ENCODE results near the gene NEURL3. TPM values are rescaled to one million over a fixed set of nuclear protein-coding genes. Genes with fewer than 3 reads are reported as not detected.

NEURL3 gene
- total RNA-seq, 3 donors from 2014 or later (not counting 1 experiment from before 2014, with no cell fraction given) = not detected

DNA sequence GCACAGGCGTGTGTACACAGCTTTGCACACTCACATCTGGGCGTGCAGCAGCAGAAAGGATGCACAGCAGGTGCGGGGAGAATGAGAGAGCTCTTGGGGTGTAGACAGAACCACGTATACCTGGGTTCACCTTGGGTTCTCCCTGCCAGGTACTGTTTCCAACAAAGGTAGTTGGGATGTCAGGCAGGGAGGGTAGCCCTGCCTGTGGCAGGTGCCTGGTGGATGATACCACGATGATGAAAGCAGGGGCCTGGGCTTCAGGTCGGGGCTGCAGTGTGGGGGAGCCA is 24.9 kb upstream of the NEURL3 start:
- TF ChIP-seq, protein P1, sequence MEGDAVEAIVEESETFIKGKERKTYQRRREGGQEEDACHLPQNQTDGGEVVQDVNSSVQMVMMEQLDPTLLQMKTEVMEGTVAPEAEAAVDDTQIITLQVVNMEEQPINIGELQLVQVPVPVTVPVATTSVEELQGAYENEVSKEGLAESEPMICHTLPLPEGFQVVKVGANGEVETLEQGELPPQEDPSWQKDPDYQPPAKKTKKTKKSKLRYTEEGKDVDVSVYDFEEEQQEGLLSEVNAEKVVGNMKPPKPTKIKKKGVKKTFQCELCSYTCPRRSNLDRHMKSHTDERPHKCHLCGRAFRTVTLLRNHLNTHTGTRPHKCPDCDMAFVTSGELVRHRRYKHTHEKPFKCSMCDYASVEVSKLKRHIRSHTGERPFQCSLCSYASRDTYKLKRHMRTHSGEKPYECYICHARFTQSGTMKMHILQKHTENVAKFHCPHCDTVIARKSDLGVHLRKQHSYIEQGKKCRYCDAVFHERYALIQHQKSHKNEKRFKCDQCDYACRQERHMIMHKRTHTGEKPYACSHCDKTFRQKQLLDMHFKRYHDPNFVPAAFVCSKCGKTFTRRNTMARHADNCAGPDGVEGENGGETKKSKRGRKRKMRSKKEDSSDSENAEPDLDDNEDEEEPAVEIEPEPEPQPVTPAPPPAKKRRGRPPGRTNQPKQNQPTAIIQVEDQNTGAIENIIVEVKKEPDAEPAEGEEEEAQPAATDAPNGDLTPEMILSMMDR (IDR thresholded peaks at IDR 0.05) = no peak
- Histone ChIP-seq H3K4me3 (ENCODE audit: low read length) (no peak overlapping the region), H3K27ac (ENCODE audit: low read length) (no peak overlapping the region), H3K27me3 (ENCODE audit: control insufficient read depth, insufficient read depth, low read length) (no peaks in the 10 kb centered on the region), H3K4me1 (ENCODE audit: control insufficient read depth, insufficient read depth, low read length) (peaks cover 51% of the 10 kb centered on the region), H3K36me3 (ENCODE audit: control insufficient read depth, insufficient read depth, low read length) (no peaks in the 10 kb centered on the region), H3K9me3 (ENCODE audit: control insufficient read depth, insufficient read depth, low read length) (no peaks in the 10 kb centered on the region)
- H3K36me3 Mint-ChIP-seq = no peaks in the 10 kb centered on the region
- DNase-seq (no peak), ATAC-seq (no peak)
- intact Hi-C loops (cut with micrococcal nuclease) = no loop called here
- H3K27ac Mint-ChIP-seq = peak overlapping the region in 1 of 2 donors; percentile 7
- H3K4me1 Mint-ChIP-seq = peaks cover 20 to 38% of the 10 kb centered on the region in 2 donors
- 88% methylated on average over 6 of the region's 6 CpGs for WGBS (ENCODE audit: insufficient coverage)
- no peaks in the 10 kb centered on the region for H3K9me3 Mint-ChIP-seq
- peaks cover 0 to 2% of the 10 kb centered on the region in 2 donors for H3K27me3 Mint-ChIP-seq (ENCODE audit: low read depth in 2 of 2)
- no peak overlapping the region for H3K4me3 Mint-ChIP-seq

DNA sequence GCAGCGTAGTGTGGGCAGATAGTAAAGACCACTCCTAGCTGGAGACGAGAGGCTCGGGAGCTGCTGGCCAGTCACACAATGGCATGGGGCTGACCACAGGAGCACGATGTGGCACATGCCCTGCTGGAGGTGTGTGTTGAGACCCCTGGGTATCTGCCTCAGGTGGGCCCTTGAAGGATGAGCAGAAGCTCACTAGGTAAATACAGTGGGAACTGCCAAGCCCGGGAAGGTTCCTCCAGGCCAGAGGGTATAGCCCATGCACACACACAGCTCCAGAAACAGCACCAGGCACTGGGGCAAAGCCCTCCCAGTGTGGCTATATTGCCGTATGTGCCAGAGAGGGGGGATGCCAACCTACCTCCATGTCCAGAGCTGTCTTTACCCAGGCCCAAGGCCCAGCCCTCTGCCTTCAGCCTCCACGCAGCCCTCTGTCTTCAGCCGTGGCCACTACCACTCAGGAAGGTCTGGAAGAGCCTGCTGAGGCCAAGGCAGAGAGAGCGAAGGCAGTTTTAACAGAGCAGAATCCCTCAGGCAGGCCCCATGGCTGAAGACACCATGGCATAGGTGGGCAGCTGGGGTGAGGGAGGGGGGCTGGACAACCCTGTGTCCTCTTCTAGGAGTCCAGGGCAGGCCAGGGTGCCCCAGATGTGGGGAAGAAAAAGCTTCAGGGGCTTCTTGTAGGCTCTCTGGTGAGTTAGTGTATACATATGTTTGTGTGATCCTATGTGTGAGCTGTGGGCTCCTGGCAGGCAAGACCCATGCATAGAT is 24.4 kb upstream of the NEURL3 start:
- no peak for ATAC-seq
- Histone ChIP-seq H3K4me1 (ENCODE audit: control insufficient read depth, insufficient read depth, low read length) (peaks cover 55% of the 10 kb centered on the region), H3K27me3 (ENCODE audit: control insufficient read depth, insufficient read depth, low read length) (no peaks in the 10 kb centered on the region), H3K4me3 (ENCODE audit: low read length) (no peak overlapping the region), H3K36me3 (ENCODE audit: control insufficient read depth, insufficient read depth, low read length) (no peaks in the 10 kb centered on the region), H3K9me3 (ENCODE audit: control insufficient read depth, insufficient read depth, low read length) (no peaks in the 10 kb centered on the region), H3K27ac (ENCODE audit: low read length) (no peak overlapping the region)
- Mint-ChIP-seq H3K27ac (peak overlapping the region in 1 of 2 donors; percentile 31), H3K9me3 (no peaks in the 10 kb centered on the region), H3K27me3 (ENCODE audit: low read depth in 2 of 2) (peaks cover 0 to 2% of the 10 kb centered on the region in 2 donors), H3K36me3 (no peaks in the 10 kb centered on the region), H3K4me1 (peaks cover 20 to 38% of the 10 kb centered on the region in 2 donors), H3K4me3 (no peak overlapping the region)
- TF ChIP-seq, protein P1 (IDR thresholded peaks at IDR 0.05) = no peak
- intact Hi-C loops (cut with micrococcal nuclease) = no loop called here
- WGBS (ENCODE audit: insufficient coverage) = 92% methylated on average over 9 of the region's 9 CpGs
- no peak for DNase-seq

DNA sequence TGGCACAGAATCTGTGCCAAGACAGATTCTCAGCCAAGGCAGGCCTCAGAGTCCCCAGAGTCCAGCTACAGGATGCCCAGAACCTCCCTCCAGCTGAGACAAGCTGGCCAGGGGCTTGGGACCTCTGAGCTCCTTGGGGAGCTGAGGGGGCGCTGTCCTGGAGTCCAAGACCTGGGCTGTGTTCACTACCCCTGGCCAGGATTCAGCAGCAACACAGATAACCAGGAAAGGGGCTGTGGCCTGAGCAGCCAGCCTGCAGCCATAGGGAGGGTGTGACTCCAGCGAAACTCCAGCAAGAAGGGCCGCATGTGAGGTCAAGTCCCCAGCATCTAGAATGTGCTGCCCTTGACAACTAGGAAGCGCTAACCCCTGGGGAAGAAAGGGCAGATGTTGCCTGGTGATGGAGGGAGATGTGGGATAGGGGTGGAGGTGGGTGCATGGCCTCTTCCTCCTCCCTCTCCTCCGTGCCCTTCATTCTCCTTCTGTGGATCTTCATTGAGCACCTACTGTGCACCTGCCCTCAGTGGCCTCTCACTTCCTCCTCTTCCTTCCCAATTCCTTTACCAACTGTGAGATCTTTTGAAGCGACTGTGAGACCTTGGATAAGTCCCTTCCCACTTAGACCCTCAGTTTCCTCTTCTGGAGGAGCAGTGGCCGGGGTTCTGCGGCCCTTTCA is 23.7 kb upstream of the NEURL3 start:
- Histone ChIP-seq H3K36me3 (ENCODE audit: control insufficient read depth, insufficient read depth, low read length) (no peaks in the 10 kb centered on the region), H3K4me3 (ENCODE audit: low read length) (no peak overlapping the region), H3K4me1 (ENCODE audit: control insufficient read depth, insufficient read depth, low read length) (peaks cover 59% of the 10 kb centered on the region), H3K27me3 (ENCODE audit: control insufficient read depth, insufficient read depth, low read length) (no peaks in the 10 kb centered on the region), H3K9me3 (ENCODE audit: control insufficient read depth, insufficient read depth, low read length) (no peaks in the 10 kb centered on the region), H3K27ac (ENCODE audit: low read length) (no peak overlapping the region)
- peak overlapping the region in 1 of 2 donors; percentile 60 for H3K27ac Mint-ChIP-seq
- intact Hi-C loops (cut with micrococcal nuclease) = no loop called here
- H3K9me3 Mint-ChIP-seq = no peaks in the 10 kb centered on the region
- H3K36me3 Mint-ChIP-seq = no peaks in the 10 kb centered on the region
- DNase-seq = no peak
- TF ChIP-seq, protein P1 (IDR thresholded peaks at IDR 0.05) = no peak
- 91% methylated on average over 8 of the region's 8 CpGs for WGBS (ENCODE audit: insufficient coverage)
- H3K4me3 Mint-ChIP-seq = no peak overlapping the region
- ATAC-seq = no peak
- peaks cover 0 to 6% of the 10 kb centered on the region in 2 donors for H3K27me3 Mint-ChIP-seq (ENCODE audit: low read depth in 2 of 2)
- H3K4me1 Mint-ChIP-seq = peaks cover 27 to 45% of the 10 kb centered on the region in 2 donors
